ENCODE results near the gene LINGO3. TPM values are rescaled to one million over a fixed set of nuclear protein-coding genes. Genes with fewer than 3 reads are reported as not detected.
"Not testable (repeated sequence)": the region's sequence is repeated elsewhere in the genome, so short reads cannot be mapped to it uniquely, and the experiment has no call there.

Gene LINGO3, protein sequence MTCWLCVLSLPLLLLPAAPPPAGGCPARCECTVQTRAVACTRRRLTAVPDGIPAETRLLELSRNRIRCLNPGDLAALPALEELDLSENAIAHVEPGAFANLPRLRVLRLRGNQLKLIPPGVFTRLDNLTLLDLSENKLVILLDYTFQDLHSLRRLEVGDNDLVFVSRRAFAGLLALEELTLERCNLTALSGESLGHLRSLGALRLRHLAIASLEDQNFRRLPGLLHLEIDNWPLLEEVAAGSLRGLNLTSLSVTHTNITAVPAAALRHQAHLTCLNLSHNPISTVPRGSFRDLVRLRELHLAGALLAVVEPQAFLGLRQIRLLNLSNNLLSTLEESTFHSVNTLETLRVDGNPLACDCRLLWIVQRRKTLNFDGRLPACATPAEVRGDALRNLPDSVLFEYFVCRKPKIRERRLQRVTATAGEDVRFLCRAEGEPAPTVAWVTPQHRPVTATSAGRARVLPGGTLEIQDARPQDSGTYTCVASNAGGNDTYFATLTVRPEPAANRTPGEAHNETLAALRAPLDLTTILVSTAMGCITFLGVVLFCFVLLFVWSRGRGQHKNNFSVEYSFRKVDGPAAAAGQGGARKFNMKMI
- polyA plus RNA-seq (ENCODE audit: insufficient read length): 0.14 TPM

DNA sequence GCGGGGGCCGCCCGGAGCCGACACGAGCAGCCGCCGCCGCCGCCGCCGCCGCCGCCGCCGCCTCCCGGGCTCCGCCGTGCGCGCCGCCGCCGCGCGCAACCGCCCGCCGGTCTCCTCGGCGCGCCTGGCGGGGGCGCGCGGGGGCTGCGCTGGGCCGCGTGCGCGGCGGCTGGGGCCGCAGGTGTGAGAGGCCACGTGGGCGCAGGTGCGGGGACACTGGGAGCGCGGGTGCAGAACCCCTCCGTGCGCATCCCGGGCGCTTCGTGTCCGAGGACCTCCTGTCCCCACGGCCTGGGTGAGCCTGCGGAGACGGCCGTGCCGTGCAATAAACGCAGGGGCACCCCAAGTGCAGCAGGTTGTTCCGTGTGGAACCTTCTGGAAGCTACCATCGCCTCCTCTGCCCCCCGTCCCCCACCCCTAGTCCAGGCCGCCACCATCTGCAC, at the start of gene LINGO3:
TSS of gene LINGO3 (minus strand) at position 41 of the 443 bp plus-strand sequence. CDS start 16,378 bp downstream, outside the sequence.
- DNase-seq: no peak

DNA sequence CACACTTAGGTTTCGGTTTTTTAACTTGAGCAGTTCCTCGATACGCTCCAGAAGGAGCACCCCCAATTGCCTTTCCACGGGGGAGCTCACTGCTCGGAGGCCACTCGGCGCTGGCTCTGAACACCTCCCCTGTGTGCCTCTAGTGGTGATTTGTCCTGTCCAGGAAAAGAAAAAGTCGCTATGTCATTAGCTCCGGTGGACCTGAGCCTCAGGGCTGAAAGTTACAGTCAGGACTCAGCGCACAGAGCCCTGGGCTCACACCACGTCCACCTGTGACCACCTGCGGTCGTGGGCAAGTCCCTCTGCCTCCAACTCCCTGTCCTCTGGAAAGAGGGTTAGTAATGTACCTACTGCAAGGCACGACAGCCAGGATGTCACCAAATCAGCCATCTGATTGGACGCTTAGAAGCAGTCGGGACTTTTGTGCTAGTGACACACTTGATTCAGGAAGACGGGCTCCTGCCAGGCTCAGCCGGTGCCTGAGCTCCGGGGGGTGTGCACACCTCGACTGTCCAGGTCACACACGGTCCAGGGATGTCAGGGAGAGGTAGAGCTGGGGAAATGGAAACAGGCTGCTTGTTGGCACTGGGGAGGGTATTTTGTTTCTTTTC, 48.2 kb upstream of the LINGO3 start:
- no peak for DNase-seq

DNA sequence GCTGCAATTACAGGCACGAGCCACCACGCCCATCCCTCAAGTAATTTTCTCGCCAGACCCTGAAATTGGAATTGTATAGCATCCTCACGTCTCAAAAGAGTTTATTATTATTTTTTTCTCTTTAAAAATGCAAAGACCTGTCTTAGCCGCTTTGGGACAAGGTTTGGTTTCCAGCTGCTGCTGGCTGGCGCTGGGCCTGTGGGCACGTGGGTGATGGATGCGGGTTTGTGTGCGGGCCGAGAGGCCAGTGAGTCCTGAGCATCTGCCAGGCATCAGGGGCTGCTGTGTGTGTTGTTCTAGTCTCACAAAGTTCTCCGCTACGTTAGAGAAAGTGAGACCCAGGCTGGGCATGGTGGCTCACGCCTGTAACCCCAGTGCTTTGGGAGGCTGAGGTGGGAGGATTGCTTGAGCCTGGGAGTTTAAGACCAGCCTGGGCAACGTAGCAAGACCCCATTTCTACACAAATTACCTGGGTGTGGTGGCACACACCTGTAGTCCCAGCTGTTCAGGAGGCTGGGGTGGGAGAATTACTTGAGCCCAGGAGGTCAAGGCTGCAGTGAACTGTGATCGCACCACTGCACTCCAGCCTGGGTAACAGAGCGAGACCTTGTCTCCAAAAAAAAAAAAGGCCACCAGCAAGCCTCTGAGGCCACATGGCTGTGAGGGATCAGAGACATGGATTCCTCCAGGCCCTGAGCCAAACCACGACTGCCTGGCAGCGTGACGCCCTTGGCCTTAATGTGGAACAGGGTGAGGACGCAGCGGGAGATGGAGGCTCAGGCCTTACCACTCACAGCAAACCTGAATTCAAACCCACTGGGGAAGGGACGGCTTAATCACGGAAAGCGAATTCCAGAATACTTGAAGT, 47.4 kb upstream of the LINGO3 start:
- DNase-seq: no peak

DNA sequence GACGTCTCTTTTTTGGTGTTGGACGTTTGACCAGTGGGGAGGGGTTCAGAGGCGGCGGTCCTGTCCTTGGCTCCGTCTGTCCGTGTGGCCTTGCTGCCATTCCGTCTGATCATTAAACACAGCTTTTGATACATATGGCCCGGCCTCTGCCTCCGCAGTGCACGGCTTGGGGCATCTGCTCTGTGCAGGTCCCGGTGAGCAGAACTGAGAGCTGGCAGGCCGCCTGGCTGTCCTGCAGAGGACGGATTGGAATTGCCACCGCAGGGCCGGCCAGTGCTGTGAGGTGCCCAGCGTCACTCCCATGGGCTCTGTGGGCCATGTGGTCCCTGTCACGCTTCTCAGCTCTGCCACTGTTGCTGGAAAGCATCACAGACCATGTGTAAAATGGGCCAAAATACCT, 46.7 kb upstream of the LINGO3 start:
- no peak for DNase-seq

DNA sequence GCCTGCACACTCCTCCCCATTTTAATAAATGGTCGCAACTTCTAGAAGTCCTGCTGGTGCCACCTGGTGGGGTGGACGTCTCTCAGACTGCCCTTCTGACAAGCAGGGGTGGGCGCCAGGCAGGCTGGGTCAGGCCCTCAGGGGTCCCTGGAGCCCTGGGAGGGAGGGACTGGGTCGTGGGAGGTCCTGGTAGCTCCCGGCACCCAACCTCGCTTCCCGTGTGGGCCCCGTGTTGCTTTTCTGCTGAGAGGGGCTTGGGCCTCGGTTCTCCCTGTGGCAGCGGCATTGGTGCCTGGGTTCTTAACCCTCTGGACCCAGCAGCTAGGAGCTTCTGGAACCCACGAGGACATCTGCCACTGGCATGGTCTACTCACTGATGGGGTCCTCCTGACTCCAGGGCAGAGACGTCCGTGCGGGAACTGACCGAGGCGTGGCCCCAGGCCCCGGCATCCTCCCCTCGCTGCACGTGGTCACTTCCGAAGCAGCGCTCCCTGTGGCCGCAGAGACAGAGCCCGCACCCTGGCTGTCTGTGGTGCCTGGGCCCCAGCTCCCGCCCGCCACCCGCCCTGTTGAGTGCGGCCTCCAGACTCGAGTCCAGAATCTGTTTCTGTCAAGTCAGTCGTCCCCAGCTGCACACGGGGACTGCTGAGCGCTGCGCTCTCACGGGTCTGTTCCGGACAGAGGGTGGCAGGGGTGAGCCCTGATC, 46.1 kb upstream of the LINGO3 start:
- no peak for DNase-seq

DNA sequence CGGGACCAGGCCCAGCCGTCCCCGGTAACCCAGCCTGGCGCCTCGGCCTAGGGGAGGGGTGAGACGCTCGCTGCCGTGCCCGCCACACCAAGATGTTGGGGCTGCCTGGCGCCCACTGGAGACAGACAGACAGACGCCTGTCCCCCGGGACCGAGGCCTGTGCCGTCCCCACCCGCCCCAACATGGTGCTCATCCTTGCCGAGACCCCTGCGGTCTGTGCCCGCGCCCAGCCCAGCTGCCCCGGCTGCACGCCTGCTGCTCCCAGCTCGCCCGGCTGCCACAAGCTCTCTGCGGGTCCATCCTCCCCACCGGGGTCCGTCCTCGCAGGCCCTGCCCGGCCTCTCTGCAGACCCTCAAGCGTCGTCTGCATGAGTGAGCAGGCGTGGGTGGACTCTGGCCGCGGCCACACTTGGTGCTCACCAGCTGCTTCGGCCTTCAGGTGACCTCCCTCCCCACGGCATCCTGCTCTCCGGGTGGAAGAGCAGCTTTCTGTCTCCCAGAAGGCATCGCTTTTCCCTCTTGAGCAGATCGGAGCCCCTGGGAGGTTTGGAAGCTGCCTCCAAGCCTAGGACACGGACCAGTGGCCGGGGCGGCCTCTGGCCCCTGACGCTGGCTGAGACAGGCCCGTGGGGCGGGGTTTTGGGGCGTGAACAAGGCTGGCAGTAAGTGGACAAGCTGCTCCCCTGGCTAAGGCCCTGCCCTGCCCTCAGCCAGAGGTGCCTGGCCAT, 45.4 kb upstream of the LINGO3 start:
- DNase-seq: no peak

DNA sequence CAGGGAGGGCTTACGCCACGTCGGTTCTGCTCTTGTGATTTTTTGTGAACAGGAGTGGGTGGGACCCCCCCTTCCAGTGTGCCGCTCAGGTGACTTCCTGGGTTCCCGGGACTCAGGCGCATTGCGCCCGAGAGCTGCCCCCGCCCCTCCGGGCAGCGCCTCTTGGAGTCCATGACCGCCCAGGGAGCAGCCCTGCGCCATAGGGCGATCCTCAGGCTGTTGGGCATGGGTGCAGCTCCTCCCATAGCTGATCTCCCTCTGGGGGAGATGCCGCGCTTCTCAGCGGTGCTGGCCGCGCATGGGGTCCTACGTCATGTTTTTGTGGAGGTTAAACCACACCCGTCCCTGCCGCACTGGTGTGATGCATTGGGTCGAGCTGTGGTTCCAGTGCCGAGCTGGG, 44.2 kb upstream of the LINGO3 start:
- DNase-seq: no peak

DNA sequence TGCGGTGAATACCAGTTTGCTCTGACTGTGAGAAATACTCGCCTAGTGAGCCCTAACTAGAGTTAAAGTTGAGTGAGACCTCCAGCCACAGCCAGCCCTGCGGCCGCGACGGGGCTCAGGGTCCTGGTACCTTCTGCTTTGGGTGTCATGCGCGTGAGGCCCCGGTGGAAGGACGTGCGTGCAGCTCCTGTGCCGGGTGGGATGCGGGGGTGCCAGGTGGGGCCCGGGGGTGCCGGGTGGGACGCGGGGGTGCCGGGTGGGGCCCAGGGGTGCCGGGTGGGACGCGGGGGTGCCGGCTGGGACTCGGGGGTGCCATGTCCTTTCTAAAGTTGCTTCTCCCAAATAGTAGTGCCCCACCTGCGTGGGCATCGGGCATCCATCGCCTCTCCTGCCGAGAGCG, 43.6 kb upstream of the LINGO3 start:
- DNase-seq: no peak

DNA sequence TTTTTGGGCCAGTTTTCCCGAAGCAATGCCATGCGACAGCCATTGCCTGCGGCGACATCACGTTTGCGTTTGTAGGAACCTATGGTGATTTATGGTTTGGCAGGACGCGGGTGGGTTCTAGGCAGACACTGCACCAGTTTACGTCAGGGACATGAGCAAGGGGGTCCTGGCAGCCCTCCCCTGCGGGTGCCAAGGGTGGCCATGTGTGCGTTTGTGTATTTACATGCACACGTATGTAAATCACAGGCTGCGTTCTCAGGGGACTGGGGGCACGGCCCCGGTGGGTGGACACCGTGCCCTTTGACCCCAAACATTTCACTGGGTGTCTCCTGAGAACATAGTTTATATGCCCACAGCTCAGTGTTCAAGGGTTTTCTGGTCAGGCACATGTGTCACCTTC, 42.7 kb upstream of the LINGO3 start:
- DNase-seq: no peak

DNA sequence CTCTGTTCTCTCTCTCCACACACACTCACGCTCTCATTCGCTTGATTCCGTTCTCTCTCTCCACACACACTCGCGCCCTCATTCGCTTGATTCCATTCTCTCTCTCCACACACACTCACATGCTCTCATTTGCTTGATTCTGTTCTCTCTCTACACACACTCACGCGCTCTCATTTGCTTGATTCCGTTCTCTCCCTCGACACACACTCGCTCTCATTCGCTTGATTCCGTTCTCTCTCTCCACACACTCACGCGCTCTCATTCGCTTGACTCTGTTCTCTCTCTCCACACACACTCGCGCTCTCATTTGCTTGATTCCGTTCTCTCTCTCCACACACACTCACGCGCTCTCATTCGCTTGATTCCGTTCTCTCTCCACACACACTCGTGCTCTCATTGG, 41.9 kb upstream of the LINGO3 start:
- not testable (repeated sequence) for DNase-seq

DNA sequence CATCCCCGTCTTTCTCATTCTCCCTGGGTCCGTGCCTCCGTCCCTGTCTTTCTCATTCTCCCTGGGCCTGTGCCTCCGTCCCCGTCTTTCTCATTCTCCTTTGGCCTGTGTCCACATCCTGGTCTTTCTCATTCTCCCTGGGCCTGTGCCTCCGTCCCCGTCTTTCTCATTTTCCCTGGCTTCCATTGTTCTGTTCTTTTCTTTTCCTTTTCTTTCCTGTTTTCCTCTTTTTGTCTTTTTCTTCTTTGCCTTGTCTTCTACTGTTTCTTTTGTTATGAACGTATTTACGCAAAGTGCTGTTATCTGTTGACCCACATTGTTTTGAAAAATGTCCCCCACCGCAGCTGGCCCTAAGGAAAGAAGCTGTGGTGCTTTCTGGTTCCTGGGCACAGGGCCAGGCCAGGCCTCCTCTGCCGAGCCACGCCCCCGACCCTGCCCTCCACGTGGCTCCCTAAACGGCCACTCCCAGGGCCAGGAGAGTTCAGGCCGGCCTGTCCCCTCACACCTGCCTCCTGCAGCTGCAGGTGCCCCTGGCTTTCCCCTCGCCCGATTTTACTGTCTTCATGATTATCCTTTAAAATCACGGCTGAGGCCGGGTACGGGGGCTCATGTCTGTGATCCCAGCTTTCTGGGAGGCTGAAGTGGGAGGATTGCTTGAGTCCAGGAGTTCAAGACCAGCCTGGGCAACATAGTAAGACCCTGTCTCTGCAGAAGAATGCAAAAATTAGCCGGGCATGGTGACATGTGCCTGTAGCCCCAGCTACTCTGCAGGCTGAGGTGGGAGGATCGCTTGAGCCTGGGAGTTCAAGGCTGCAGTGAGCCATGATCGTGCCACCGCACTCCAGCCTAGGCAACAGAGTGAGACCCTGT, 38.1 kb upstream of the LINGO3 start:
- no peak for DNase-seq

DNA sequence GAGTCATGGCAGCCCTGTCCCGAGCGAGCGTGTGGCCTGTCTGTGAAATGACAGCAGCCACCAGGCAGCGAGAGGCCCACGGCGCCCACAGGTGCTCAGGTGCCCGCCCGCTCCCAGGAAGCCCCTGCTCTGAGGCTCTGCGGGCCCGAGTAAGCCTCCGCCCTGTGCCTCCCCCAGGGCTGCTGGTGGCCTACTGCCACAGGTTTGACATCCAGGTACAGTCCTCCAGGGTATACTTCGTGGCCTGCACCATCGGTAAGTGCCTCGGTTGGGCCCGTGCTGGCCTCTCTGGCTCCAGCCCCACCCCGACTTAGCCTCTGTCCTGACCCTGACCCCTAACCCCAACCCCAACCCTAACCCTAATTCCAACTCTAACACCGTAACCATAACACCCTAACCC, 37.1 kb upstream of the LINGO3 start:
- DNase-seq: no peak

DNA sequence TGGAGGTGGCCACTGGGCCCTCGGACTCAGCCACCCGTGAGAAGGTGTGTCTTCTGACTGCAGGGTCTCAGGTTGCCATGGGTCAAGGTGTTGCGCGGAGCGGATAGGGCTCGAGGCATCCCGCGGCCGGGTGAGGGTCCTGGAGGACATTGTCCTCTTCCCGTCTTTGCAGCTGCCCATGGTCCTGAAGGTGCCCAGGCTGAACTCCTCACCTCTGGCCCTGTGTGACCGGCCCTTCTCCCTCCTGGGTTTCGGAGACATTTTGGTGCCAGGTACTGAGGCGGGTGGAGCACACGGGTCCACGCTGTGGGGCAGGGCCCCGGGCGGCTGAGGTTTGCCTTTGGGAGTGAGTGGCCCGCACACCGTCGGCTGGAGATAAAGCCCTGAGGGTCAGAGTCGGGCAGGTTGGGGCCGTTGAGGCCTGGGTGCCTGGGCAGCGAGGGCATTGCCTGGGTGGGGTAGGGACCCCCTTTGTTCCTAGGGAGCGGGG, 36.5 kb upstream of the LINGO3 start:
- DNase-seq: no peak

DNA sequence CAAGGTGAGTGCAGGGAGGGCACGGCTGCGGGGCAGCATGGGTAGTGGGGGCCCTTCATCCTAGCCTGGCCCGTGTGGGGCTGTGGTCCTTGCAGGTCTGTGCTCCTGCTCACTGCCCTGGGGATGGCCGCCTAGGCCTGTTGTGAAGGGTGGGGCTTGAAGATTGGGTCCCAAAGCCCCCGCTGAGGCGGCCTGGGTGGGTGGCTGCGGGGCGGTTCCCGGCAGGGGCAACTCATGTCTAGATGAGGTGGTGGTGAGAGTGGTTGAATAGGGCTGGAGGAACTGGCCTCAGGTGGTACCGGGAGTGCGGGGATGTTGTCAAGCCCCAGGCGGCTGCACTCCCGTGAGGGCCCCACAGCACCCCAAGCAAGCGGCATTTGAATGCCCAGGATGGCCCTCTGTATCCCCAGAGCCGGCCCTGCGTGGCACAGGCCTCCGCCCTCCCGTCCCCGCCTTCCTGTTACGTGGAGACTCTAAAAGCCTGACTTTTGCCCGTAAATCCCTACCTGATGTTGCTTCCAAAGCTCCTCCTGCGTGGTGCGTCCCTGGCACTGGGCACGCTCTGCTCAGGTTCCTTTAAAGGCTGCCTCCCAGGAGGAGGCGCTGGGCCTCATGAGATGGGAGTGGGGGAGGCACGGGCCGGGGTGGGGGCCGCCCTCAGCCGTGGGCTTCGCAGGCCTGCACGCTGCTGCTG, 35.5 kb upstream of the LINGO3 start:
- DNase-seq: no peak

DNA sequence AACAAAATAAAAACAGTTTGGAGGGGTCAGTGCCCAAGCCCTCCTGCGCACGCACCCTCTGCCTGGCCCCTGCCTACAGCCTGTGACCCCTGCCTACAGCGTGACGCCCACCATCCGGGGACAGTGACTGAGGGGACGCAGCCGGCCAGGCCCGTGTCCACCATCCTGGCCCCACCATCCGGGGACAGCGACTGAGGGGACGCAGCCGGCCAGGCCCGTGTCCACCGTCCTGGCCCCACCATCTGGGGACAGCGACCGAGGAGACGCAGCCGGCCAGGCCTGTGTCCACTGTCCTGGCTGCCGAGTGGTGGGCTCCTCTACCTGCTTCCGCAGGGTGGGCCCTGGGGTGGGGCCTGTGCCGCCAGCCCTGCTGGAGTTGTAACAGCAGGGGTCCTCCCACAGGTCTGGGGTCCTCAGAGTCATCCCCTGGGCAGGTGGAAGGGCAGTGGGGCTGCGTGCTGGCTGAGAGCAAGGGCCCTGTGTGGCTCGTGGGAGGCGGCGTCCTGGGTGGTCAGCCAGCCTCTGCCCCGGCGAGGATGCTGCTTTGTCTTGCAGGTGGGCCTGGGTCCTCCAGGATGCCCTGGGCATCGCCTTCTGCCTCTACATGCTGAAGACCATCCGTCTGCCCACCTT, 34.8 kb upstream of the LINGO3 start:
- no peak for DNase-seq

DNA sequence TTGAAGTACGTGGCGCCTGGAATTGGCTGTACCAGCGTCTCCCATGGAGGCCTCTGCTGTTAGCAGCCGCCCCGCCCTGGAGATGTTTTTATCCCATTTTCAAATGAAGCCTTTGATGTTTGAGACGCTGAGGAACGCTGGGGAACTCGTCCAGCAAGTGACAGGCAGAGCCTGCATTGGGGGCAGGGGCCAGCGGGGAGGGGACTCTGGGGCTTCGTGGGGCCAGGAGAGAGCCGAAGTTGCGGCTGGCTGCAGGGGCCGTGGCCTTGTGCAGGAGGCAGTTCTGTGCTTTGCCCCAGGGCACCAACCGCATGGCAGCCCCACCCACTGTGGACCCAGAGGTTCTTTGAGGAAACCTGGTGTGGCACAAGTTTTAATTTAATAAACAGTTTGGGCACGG, 34.0 kb upstream of the LINGO3 start:
- no peak for DNase-seq

DNA sequence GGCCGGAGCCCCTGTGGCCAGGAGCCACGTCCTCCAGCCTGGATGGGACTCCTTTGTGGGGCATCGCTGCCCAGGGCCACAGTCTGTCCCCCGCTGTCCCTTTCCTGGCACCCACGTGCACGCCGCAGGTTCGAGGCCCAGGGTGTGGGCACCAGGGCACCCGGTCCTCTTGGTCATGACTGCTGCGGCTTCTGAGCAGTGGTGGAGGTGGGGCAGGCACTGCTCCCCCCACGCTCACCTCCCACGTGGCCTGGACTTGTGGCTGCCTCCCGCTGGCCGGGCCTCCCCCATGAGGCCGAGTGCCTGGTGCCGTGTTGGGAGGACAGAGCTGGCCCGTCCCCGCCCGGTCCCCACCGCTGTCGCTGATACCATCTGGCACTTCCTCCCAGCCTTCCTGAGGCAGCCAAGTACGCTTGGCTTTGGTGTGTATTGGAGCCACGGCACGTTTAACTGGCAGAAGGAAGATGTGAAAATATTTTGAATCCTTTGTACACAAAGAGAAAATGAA, 33.3 kb upstream of the LINGO3 start:
- no peak for DNase-seq

DNA sequence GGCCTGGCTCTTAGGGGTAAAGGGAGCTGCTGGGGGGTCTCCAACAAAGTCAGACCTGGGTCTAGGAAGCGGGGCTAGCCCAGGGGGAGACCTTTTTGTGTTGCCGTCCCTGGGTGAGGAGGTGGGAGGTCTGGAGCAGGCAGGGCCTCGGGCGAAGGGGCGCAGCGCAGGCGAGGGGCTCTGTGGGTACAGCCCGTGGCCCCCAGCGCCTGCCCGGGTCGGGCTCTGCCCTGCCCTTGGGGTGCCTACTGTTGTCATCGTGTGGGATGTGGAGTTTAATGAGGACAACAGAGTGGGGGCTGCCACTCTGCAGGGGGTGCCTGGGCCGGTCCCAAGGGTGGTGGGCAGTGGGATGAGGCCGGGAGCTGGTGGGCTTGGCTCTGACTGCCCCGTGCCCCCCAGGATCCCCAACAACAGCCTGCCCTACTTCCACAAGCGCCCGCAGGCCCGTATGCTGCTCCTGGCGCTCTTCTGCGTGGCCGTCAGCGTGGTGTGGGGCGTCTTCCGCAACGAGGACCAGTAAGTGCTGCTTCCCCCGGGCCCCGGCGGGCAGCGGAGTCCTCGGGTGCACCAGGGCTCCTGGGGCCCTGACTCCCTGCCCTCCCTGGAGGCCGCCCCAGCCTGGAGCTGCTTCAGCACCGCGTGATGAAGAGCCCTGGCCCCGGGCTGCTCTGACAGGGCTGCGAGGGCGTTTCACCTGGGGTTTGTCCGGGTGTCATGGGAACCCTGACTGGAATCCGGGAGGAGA, 32.7 kb upstream of the LINGO3 start:
- no peak for DNase-seq

Measured in hindlimb muscle (tissue), 1 donor.